ENCODE results near the gene C9orf43. TPM values are rescaled to one million over a fixed set of nuclear protein-coding genes. Genes with fewer than 3 reads are reported as not detected.
"Not testable (repeated sequence)": the region's sequence is repeated elsewhere in the genome, so short reads cannot be mapped to it uniquely, and the experiment has no call there.

C9orf43 gene
- total RNA-seq, result 0.19 to 0.37 TPM in 2 of 3 replicates, not detected in the other
- long read RNA-seq, result 0 reads

- Mint-ChIP-seq H3K36me3 (ENCODE audit: low read depth) (peaks cover 7% of the 10 kb centered on the region), H3K27me3 (ENCODE audit: low read depth) (no peaks in the 10 kb centered on the region), H3K27ac (ENCODE audit: unreplicated experiment) (peak within 1 kb of the TSS; percentile 99), H3K4me3 (ENCODE audit: unreplicated experiment) (peak within 1 kb of the TSS; percentile 94), H3K9me3 (ENCODE audit: low read depth) (no peaks in the 10 kb centered on the region), H3K4me1 (ENCODE audit: low read depth) (peaks cover 17% of the 10 kb centered on the region)
- no peak for DNase-seq (ENCODE audit: low spot score)
- peak; percentile 32 for TF ChIP-seq CTCF (IDR thresholded peaks at IDR 0.05)
Measured at GRCh38 chr9:113410207-113410864, at the start of gene C9orf43, which contains the start of gene POLE3. Gene C9orf43, plus strand, starts transcription at chr9:113410747. Its CDS starts 2,747 bp downstream, at chr9:113413494. Gene POLE3, minus strand, starts transcription at chr9:113410675. Its CDS starts 382 bp downstream, at chr9:113410293.

- DNase-seq (ENCODE audit: low spot score), result no peak
- H3K9me3 Mint-ChIP-seq (ENCODE audit: low read depth), result no peaks in the 10 kb centered on the region
Measured at GRCh38 chr9:113361304-113362018, 49.1 kb upstream of the C9orf43 start.

GRCh38 chr9:113363336-113363735 lies 47.2 kb upstream of the C9orf43 start:
- no peak for TF ChIP-seq CTCF (IDR thresholded peaks at IDR 0.05)
- Mint-ChIP-seq H3K4me1 (ENCODE audit: low read depth) (peaks cover 13% of the 10 kb centered on the region), H3K27me3 (ENCODE audit: low read depth) (peaks cover 4% of the 10 kb centered on the region), H3K9me3 (ENCODE audit: low read depth) (no peaks in the 10 kb centered on the region), H3K27ac (ENCODE audit: unreplicated experiment) (no peak overlapping the region), H3K4me3 (ENCODE audit: unreplicated experiment) (no peak overlapping the region), H3K36me3 (ENCODE audit: low read depth) (no peaks in the 10 kb centered on the region)
- DNase-seq (ENCODE audit: low spot score), result no peak

More at GRCh38 chr9:113361304-113362018, 49.1 kb upstream of the C9orf43 start:
- peaks cover 13% of the 10 kb centered on the region for H3K4me1 Mint-ChIP-seq (ENCODE audit: low read depth)
- H3K27ac Mint-ChIP-seq (ENCODE audit: unreplicated experiment), result no peak overlapping the region
- no peaks in the 10 kb centered on the region for H3K36me3 Mint-ChIP-seq (ENCODE audit: low read depth)
- TF ChIP-seq CTCF (IDR thresholded peaks at IDR 0.05), result no peak
- peaks cover 10% of the 10 kb centered on the region for H3K27me3 Mint-ChIP-seq (ENCODE audit: low read depth)
- no peak overlapping the region for H3K4me3 Mint-ChIP-seq (ENCODE audit: unreplicated experiment)

- H3K27ac Mint-ChIP-seq (ENCODE audit: unreplicated experiment), result no peak overlapping the region
- H3K9me3 Mint-ChIP-seq (ENCODE audit: low read depth), result no peaks in the 10 kb centered on the region
- no peaks in the 10 kb centered on the region for H3K36me3 Mint-ChIP-seq (ENCODE audit: low read depth)
- peaks cover 13% of the 10 kb centered on the region for H3K4me1 Mint-ChIP-seq (ENCODE audit: low read depth)
- no peaks in the 10 kb centered on the region for H3K27me3 Mint-ChIP-seq (ENCODE audit: low read depth)
- no peak overlapping the region for H3K4me3 Mint-ChIP-seq (ENCODE audit: unreplicated experiment)
- TF ChIP-seq CTCF (IDR thresholded peaks at IDR 0.05), result no peak
- no peak for DNase-seq (ENCODE audit: low spot score)
Measured at GRCh38 chr9:113364951-113365350, 45.6 kb upstream of the C9orf43 start.

- DNase-seq (ENCODE audit: low spot score); H3K9me3 Mint-ChIP-seq (ENCODE audit: low read depth); H3K36me3 Mint-ChIP-seq (ENCODE audit: low read depth); H3K4me3 Mint-ChIP-seq (ENCODE audit: unreplicated experiment); H3K27me3 Mint-ChIP-seq (ENCODE audit: low read depth); H3K27ac Mint-ChIP-seq (ENCODE audit: unreplicated experiment): not testable (repeated sequence)
- H3K4me1 Mint-ChIP-seq (ENCODE audit: low read depth), result peaks cover 13% of the 10 kb centered on the region
Measured at GRCh38 chr9:113365652-113366051, 44.9 kb upstream of the C9orf43 start.

Data from chondrocyte (in vitro differentiated cells).